ENCODE results near the gene KCNQ4. TPM values are rescaled to one million over a fixed set of nuclear protein-coding genes. Genes with fewer than 3 reads are reported as not detected.
A peak's percentile ranks its signal among the peaks of the same experiment; 100 is the strongest.

The KCNQ4 gene
- total RNA-seq, 1 experiment from 2014 or later, result not detected

DNA sequence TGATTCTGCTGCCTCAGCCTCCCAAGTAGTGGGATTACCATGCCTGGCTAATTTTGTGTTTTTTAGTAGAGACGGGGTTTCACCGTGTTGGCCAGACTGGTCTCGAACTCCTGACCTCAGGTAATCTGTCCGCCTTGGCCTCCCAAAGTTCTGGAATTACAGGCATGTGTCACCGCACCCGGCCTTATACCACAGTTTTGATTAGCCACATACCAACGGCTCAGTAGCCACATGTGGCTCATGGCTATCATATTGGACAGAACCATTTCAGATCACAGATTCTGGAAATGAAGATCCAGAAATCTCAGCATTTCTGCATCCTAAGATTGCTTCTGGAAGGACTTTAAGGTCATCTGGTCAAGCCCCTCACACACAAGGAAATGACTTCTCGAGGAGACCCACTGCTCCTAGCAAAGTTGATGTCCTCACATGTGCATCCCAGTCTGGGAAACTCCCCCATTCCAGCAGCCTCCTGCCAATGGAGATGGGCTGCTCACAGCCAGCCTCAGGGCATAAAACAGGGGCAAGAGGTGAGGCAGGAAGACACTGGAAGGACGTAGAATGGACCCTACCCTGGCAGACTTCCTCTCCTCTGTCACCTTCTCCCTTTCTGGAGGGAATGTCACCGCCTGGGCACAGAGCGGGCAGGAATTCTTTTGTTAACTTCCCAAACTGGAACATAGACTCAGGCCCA is 96.0 kb downstream of the KCNQ4 start:
- no peaks in the 10 kb centered on the region for H3K27me3 Mint-ChIP-seq (ENCODE audit: insufficient read depth, unreplicated experiment)
- POLR2A ChIA-PET, result interaction anchor here (1.2 kb wide), 1 partner anchor 12 kb away, joined by 3 read pairs; no protein-coding TSS in a partner anchor
- intact Hi-C loops (cut with micrococcal nuclease), result no loop called here
- TF ChIP-seq, protein P1, sequence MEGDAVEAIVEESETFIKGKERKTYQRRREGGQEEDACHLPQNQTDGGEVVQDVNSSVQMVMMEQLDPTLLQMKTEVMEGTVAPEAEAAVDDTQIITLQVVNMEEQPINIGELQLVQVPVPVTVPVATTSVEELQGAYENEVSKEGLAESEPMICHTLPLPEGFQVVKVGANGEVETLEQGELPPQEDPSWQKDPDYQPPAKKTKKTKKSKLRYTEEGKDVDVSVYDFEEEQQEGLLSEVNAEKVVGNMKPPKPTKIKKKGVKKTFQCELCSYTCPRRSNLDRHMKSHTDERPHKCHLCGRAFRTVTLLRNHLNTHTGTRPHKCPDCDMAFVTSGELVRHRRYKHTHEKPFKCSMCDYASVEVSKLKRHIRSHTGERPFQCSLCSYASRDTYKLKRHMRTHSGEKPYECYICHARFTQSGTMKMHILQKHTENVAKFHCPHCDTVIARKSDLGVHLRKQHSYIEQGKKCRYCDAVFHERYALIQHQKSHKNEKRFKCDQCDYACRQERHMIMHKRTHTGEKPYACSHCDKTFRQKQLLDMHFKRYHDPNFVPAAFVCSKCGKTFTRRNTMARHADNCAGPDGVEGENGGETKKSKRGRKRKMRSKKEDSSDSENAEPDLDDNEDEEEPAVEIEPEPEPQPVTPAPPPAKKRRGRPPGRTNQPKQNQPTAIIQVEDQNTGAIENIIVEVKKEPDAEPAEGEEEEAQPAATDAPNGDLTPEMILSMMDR (IDR thresholded peaks at IDR 0.05; ENCODE audit: unreplicated experiment), result no peak
- no TSS peak for BruUV-seq (replicated peaks)
- H3K4me1 Mint-ChIP-seq (ENCODE audit: insufficient read depth, unreplicated experiment), result peaks cover 44% of the 10 kb centered on the region
- no peak overlapping the region for H3K4me3 Mint-ChIP-seq (ENCODE audit: unreplicated experiment)
- DNase-seq (ENCODE audit: unreplicated experiment), result no peak
- H3K27ac Mint-ChIP-seq (ENCODE audit: low read depth, unreplicated experiment), result no peak overlapping the region
- CTCF ChIA-PET, result no interaction called here
- H3K9me3 Mint-ChIP-seq (ENCODE audit: unreplicated experiment), result no peaks in the 10 kb centered on the region
- no peaks in the 10 kb centered on the region for H3K36me3 Mint-ChIP-seq (ENCODE audit: insufficient read depth, unreplicated experiment)

DNA sequence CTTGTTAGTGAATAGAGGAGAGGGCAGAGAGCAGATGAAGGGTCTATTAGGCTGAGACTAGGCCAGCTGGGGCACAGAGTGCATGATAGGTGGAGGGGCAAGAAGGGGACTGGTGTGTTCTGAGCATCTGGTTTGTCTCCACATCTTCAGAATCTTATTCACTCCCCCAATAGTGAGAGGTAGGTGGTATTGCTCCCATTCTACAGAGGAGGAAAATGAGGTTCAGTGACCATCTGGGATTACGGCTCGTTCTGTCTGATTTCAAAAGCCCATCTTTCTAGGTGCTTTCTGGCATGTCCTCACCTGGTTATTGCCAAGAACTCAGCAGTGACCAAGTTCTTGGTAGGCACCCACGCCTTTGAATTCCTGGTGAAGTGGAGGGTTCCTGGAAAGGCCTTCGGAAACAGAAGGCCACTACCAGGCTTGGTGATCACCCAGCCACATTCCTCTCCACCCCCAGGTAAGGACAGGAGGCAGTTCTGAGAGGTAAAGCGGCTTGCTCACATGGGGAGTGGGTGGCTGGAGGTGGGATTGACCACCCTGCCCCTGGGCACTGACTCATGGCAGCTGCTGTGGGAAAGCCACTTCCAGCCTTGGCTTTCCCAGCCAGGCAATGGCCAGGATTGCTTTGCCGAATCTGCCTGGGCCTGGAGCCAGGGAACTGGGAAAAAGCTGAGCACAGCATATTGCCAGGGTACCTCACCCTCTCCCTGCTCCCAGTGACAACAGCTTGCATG is 97.4 kb downstream of the KCNQ4 start:
- DNase-seq (ENCODE audit: unreplicated experiment), result peak; percentile 88
- no peak overlapping the region for H3K4me3 Mint-ChIP-seq (ENCODE audit: unreplicated experiment)
- BruUV-seq (replicated peaks), result no TSS peak
- no peaks in the 10 kb centered on the region for H3K36me3 Mint-ChIP-seq (ENCODE audit: insufficient read depth, unreplicated experiment)
- intact Hi-C loops (cut with micrococcal nuclease), result no loop called here
- H3K4me1 Mint-ChIP-seq (ENCODE audit: insufficient read depth, unreplicated experiment), result peaks cover 36% of the 10 kb centered on the region
- no peaks in the 10 kb centered on the region for H3K9me3 Mint-ChIP-seq (ENCODE audit: unreplicated experiment)
- peak overlapping the region; percentile 79 for H3K27ac Mint-ChIP-seq (ENCODE audit: low read depth, unreplicated experiment)
- TF ChIP-seq, protein P1 (IDR thresholded peaks at IDR 0.05; ENCODE audit: unreplicated experiment), result no peak
- ChIA-PET POLR2A (interaction anchor here (1.2 to 1.5 kb wide), 2 partner anchors 13 to 19 kb away, joined by 3 to 6 read pairs; partner anchors contain the start of gene CITED4), CTCF (no interaction called here)
- H3K27me3 Mint-ChIP-seq (ENCODE audit: insufficient read depth, unreplicated experiment), result no peaks in the 10 kb centered on the region

DNA sequence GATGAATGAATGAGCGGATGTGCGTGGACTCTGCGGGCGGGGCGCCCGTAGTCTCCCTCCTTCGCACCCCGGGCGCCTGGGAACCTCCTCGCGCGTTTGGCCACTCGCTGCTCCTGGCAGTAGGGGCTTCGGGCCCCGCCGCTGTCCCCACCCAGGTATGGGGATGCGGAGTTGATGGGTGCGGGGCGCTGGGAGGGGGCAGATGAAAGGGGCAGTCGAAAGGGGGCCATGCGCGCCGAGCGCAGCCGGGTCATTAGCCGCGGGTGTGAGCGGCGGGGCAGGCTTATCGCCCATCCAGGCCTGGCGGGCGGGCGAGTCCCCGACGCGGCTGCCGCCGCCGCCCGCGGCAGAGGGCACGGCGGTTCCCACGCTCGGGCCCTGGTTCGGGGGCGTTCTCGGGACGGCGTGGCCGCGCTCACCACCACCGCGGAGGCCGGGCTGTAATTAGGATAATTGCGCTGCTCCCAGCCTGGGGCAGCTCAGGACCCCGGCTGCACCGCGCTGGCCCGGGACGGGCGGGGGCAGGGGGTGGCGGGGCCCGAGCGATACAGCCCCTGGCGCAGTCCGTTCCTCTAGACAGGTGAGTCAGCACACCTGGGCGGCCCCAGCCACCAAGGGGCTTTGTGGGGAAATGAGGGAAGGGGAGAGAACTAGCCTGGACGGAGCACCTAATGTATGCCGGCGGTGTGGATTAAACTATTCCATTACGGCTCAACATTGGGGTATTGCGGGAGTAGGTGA is 100.6 kb downstream of the KCNQ4 start:
- Mint-ChIP-seq H3K4me1 (ENCODE audit: insufficient read depth, unreplicated experiment) (peaks cover 26% of the 10 kb centered on the region), H3K27me3 (ENCODE audit: insufficient read depth, unreplicated experiment) (no peaks in the 10 kb centered on the region), H3K9me3 (ENCODE audit: unreplicated experiment) (no peaks in the 10 kb centered on the region), H3K36me3 (ENCODE audit: insufficient read depth, unreplicated experiment) (no peaks in the 10 kb centered on the region), H3K4me3 (ENCODE audit: unreplicated experiment) (no peak overlapping the region), H3K27ac (ENCODE audit: low read depth, unreplicated experiment) (no peak overlapping the region)
- intact Hi-C loops (cut with micrococcal nuclease), result no loop called here
- ChIA-PET POLR2A (no interaction called here), CTCF (no interaction called here)
- no TSS peak for BruUV-seq (replicated peaks)
- no peak for DNase-seq (ENCODE audit: unreplicated experiment)
- TF ChIP-seq, protein P1 (IDR thresholded peaks at IDR 0.05; ENCODE audit: unreplicated experiment), result no peak

Measured in MCF 10A (cell line).